ENCODE measurements around the gene LYZL6. TPM values are rescaled to one million over a fixed set of nuclear protein-coding genes. Genes with fewer than 3 reads are reported as not detected.
"Not testable (repeated sequence)": the region's sequence is repeated elsewhere in the genome, so short reads cannot be mapped to it uniquely, and the experiment has no call there.

LYZL6 gene
- total RNA-seq, 2 donors from 2014 or later, result not detected

GRCh38 chr17:35900708-35901480 is 42.6 kb downstream of the LYZL6 start:
- WGBS, 2 experiments (ENCODE audit: insufficient coverage in 1 of 2, insufficient read length in 1 of 2), result 79 to 92% methylated on average over 11 of the region's 11 CpGs
- Histone ChIP-seq H3K4me3 (ENCODE audit: low read length) (no peak overlapping the region), H3K36me3 (ENCODE audit: control insufficient read depth, insufficient read depth, low read length) (no peaks in the 10 kb centered on the region), H3K27me3 (ENCODE audit: control insufficient read depth, insufficient read depth, low read length, poor library complexity, severe bottlenecking) (no peaks in the 10 kb centered on the region), H3K9ac (ENCODE audit: extremely low read depth, low read length, poor library complexity, severe bottlenecking) (no peak overlapping the region), H3K4me1 (ENCODE audit: control insufficient read depth, insufficient read depth, low read length) (no peaks in the 10 kb centered on the region), H3K9me3 (ENCODE audit: control insufficient read depth, low read length) (no peaks in the 10 kb centered on the region), H3K27ac (ENCODE audit: low read depth, low read length) (no peak overlapping the region)
- no peaks in the 10 kb centered on the region for H3K4me1 Mint-ChIP-seq
- H3K9me3 Mint-ChIP-seq, result no peaks in the 10 kb centered on the region
- DNase-seq, result no peak
- no peaks in the 10 kb centered on the region for H3K36me3 Mint-ChIP-seq (ENCODE audit: low read depth)
- no peak overlapping the region for H3K4me3 Mint-ChIP-seq
- H3K27ac Mint-ChIP-seq, result no peak overlapping the region
- peaks cover 1% of the 10 kb centered on the region for H3K27me3 Mint-ChIP-seq (ENCODE audit: insufficient read depth)
- TF ChIP-seq CTCF (conservative IDR thresholded peaks at IDR 0.05), result no peak

DNA sequence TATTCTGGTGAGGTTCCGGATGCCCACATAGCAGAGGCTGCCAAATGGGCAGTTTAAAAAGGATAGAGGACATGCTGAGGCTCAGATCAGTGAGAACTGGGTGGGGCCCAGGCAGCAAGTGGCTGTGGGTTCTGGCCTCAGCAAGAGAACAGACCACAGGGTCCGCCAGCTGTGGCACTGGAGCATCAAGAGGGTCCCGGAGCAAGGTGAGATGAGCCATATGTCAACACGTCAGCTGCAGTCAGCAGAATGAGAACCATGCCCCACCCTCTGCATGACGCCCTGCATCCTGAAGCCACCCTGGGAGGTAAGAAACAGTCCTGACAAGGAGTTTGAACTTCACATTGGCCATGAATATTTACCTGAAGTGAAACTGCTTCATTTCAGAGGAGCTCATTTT is 43.2 kb downstream of the LYZL6 start:
- WGBS, 2 experiments (ENCODE audit: insufficient coverage in 1 of 2, insufficient read length in 1 of 2), result 89 to 93% methylated on average over 5 of the region's 5 CpGs
- H3K27ac ChIP-seq (ENCODE audit: low read depth, low read length), result no peak overlapping the region
- Mint-ChIP-seq H3K9me3 (no peaks in the 10 kb centered on the region), H3K4me1 (no peaks in the 10 kb centered on the region), H3K4me3 (no peak overlapping the region), H3K27ac (no peak overlapping the region), H3K36me3 (ENCODE audit: low read depth) (no peaks in the 10 kb centered on the region), H3K27me3 (ENCODE audit: insufficient read depth) (peaks cover 1% of the 10 kb centered on the region)
- H3K36me3 ChIP-seq (ENCODE audit: control insufficient read depth, insufficient read depth, low read length), result no peaks in the 10 kb centered on the region
- H3K4me1 ChIP-seq (ENCODE audit: control insufficient read depth, insufficient read depth, low read length), result no peaks in the 10 kb centered on the region
- no peak overlapping the region for H3K4me3 ChIP-seq (ENCODE audit: low read length)
- H3K27me3 ChIP-seq (ENCODE audit: control insufficient read depth, insufficient read depth, low read length, poor library complexity, severe bottlenecking), result no peaks in the 10 kb centered on the region
- H3K9me3 ChIP-seq (ENCODE audit: control insufficient read depth, low read length), result no peaks in the 10 kb centered on the region
- no peak overlapping the region for H3K9ac ChIP-seq (ENCODE audit: extremely low read depth, low read length, poor library complexity, severe bottlenecking)
- no peak for DNase-seq
- TF ChIP-seq CTCF (conservative IDR thresholded peaks at IDR 0.05), result no peak

DNA sequence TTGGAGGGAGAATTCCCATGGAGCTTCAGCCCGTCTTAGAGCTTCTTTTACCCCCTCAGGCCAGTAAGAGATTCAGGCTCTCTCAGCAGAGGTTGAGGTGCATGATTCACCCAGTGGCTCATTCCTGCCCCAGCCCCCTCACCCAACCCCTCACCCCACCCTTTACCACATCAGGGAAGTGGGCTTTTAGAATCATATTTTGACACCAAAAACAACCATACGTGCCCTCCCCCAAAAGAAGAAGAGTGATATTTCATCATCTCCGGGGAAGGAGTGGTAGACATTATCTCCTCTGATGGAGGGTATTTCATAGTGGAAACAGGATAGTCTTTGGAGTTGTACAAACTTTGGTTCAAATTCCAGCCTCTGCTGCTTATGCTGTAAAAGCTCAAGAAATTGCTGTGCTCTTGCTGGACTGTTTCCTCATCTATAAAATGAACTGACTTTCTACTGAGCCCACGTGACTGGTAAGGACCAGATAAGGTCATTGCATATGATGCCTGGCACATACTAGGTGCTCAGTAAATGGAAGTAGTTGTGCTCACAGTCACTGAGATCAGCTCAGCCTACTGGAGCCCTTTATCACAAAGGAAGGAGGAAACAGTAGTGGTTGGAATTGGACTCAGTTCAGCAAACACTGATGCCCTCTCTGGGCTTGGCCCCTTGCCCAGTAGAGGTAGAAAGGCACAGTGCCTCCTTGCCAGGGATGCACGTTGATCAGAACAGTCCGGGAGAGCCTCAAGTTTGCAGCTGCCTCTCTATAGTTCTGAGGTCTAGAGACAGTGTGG is 45.0 kb downstream of the LYZL6 start:
- H3K27me3 Mint-ChIP-seq (ENCODE audit: insufficient read depth), result peaks cover 1% of the 10 kb centered on the region
- DNase-seq, result no peak
- 93 to 100% methylated on average over 4 to 6 of the region's 6 CpGs for WGBS, 2 experiments (ENCODE audit: insufficient coverage in 1 of 2, insufficient read length in 1 of 2)
- H3K9ac ChIP-seq (ENCODE audit: extremely low read depth, low read length, poor library complexity, severe bottlenecking), result no peak overlapping the region
- H3K4me1 Mint-ChIP-seq, result no peaks in the 10 kb centered on the region
- H3K4me1 ChIP-seq (ENCODE audit: control insufficient read depth, insufficient read depth, low read length), result no peaks in the 10 kb centered on the region
- H3K4me3 Mint-ChIP-seq, result no peak overlapping the region
- H3K27ac Mint-ChIP-seq, result no peak overlapping the region
- no peaks in the 10 kb centered on the region for H3K36me3 ChIP-seq (ENCODE audit: control insufficient read depth, insufficient read depth, low read length)
- H3K27ac ChIP-seq (ENCODE audit: low read depth, low read length), result no peak overlapping the region
- no peak for TF ChIP-seq CTCF (conservative IDR thresholded peaks at IDR 0.05)
- H3K9me3 ChIP-seq (ENCODE audit: control insufficient read depth, low read length), result no peaks in the 10 kb centered on the region
- H3K27me3 ChIP-seq (ENCODE audit: control insufficient read depth, insufficient read depth, low read length, poor library complexity, severe bottlenecking), result no peaks in the 10 kb centered on the region
- H3K36me3 Mint-ChIP-seq (ENCODE audit: low read depth), result no peaks in the 10 kb centered on the region
- no peaks in the 10 kb centered on the region for H3K9me3 Mint-ChIP-seq
- H3K4me3 ChIP-seq (ENCODE audit: low read length), result no peak overlapping the region

GRCh38 chr17:35897772-35898171 is 45.7 kb downstream of the LYZL6 start:
- not testable (repeated sequence) for H3K27me3 Mint-ChIP-seq (ENCODE audit: insufficient read depth); H3K27me3 ChIP-seq (ENCODE audit: control insufficient read depth, insufficient read depth, low read length, poor library complexity, severe bottlenecking); H3K9me3 Mint-ChIP-seq; H3K27ac Mint-ChIP-seq; H3K9ac ChIP-seq (ENCODE audit: extremely low read depth, low read length, poor library complexity, severe bottlenecking); H3K36me3 Mint-ChIP-seq (ENCODE audit: low read depth); H3K9me3 ChIP-seq (ENCODE audit: control insufficient read depth, low read length); H3K27ac ChIP-seq (ENCODE audit: low read depth, low read length); H3K4me3 ChIP-seq (ENCODE audit: low read length); H3K4me1 Mint-ChIP-seq; DNase-seq; H3K4me3 Mint-ChIP-seq; H3K4me1 ChIP-seq (ENCODE audit: control insufficient read depth, insufficient read depth, low read length); H3K36me3 ChIP-seq (ENCODE audit: control insufficient read depth, insufficient read depth, low read length)
- 96% methylated on average over 6 of the region's 7 CpGs; no CpG with 5 or more reads in 1 of the 2 experiments for WGBS, 2 experiments (ENCODE audit: insufficient coverage in 1 of 2, insufficient read length in 1 of 2)

Measured in endodermal cell (in vitro differentiated cells).